ENCODE data around the gene WNT2B. TPM values are rescaled to one million over a fixed set of nuclear protein-coding genes. Genes with fewer than 3 reads are reported as not detected.

WNT2B gene
- total RNA-seq, 1 donor from 2014 or later: 1.2 TPM

DNA sequence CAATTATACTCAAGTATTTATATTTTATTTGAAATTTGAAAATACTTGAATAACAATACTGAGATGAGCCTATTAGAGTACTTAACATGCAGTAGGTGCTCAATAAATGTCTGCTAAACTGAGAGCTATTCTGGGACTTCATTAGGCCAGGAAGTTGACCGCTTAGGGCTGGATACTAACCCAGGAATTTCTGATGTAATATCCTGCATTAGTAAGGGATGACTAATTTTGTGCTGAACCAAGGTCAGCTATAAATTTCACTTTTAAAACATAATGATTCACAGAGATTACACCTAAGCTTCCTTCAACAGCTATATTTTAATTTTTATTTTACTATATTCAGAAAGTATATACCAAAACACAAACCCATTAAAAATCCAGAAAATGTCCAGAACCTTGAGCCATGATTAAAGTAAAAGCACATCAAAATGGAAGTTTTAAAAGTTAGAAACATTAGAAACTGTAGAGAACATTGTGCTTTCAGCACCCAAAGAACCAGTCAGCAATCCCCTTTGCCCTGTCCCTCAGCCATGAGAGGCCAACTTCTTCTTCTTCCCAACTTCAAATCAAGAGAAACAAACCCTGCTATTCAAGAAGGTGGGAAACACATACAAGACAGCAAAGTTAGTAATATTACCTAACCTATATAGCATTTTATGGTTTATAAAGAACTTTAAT is 35.4 kb downstream of the WNT2B start:
- intact Hi-C loops (cut with DNase I): no loop called here
- ATAC-seq (ENCODE audit: poor library complexity): no peak
- DNase-seq: no peak

DNA sequence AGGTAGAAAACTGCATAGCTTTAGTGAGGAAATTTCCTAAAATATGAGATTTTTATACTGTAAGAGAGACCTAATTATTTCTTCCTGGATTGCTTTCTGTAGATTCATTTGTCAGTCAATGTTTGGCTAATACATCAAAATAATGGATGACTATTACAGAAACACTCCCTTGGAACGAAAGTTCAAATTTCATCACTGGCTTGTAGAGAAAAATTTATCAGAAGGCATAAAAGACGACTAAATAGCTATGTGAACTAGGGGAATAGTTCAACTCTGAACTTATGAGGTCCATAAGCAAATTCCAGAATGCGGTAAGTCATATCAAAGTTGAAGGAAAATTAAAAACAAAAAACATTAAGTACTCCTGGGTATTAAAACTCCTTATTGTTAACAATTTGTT is 36.0 kb downstream of the WNT2B start:
- no peak for DNase-seq
- intact Hi-C loops (cut with DNase I): no loop called here
- ATAC-seq (ENCODE audit: poor library complexity): no peak

DNA sequence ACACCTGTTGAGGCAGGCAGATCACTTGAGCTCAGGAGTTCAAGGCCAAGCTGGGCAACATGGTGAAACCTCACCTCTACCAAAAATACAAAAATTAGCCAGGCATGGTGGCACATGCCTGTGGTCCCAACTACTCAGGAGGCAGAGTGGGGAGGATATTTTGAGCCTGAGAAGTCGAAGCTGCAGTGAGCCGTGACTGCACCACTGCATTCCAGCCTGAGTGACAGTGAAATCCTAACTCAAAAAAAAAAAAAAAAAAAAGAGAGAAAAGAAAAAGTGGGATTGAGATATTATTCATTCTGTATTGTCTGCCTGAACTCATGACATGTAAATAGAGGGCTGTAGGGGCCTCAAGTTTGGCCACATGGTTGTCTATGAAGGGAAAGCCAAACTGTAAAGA is 37.3 kb downstream of the WNT2B start:
- DNase-seq: no peak
- intact Hi-C loops (cut with DNase I): no loop called here
- ATAC-seq (ENCODE audit: poor library complexity): no peak

DNA sequence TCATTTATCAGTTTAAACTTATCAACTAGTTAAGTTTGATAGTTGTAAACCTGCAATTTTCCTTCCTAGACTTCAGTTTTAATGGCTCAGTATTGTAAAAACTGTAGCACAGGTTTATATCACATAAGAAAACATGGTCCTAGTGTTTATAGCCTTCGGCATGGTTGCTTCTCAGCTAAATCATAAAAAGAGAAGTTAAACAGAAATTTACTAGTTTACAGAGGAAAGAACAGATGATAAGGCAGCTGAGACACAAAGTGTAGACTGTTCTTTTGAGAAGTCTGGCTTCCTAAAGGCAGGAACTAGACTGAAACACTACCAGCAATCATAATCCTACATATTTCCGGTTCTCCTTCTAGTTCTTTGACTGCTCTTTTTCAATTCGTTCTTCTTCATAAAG is 39.8 kb downstream of the WNT2B start:
- DNase-seq: no peak

DNA sequence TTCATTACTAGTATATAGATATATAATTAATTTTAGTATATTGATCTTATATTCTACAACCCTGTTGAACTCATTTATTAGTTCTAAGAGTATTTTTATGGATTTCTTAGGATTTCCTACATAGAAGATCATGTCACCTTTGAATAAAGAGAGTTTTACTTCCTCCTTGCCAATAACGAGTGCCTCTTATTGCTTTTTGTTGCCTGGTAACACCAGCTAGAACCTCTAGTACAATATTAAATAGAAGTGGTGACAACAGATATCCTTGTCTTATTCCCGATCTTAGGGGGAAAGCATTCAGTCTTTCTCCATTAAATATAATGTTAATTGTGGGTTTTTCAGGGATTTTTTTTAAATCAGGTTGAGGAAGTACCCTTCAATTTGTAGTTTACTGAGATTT is 40.8 kb downstream of the WNT2B start:
- no peak for DNase-seq
- no peak for ATAC-seq (ENCODE audit: poor library complexity)
- intact Hi-C loops (cut with DNase I): no loop called here

More for the DNA sequence above, 39.8 kb downstream of the WNT2B start:
- no peak for ATAC-seq (ENCODE audit: poor library complexity)
- intact Hi-C loops (cut with DNase I): no loop called here

DNA sequence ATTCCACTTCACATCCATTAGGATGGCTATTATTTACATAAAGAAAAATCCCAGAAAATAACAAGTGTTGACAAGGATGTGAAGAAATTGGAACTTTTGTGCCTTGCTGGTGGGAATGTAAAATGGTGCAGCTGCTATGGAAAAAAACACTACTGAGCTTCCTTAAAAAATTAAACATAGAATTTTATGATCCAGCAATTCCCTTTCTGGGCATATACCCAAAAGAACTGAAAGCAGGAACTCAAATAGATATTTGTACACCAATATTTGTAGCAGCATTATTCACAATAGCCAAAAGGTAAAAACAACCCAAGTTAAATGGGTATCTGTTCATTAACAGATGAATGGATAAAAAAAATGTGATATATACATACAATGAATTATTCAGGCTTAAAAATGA is 45.6 kb downstream of the WNT2B start:
- ATAC-seq (ENCODE audit: poor library complexity) (no peak), DNase-seq (no peak)
- intact Hi-C loops (cut with DNase I): no loop called here

DNA sequence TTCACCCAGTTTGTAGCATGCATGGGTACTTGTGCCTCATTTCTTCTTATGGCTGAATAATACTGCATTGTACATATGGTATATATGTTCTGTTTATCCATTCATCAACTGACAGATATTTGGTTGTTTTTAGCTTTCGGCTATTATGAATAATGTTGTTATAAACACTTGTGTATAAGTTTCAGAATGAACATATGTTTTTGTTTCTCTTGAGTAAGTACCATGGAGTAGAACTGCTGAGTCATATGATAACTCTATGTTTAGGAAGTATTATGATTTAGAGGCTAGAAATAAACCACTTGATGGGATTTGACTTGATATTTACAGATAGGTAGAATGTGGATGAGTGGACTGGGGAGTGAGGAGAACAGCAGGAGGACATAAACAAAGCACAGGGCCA is 48.6 kb downstream of the WNT2B start:
- ATAC-seq (ENCODE audit: poor library complexity): peak; percentile 18
- intact Hi-C loops (cut with DNase I): no loop called here
- DNase-seq: no peak

DNA sequence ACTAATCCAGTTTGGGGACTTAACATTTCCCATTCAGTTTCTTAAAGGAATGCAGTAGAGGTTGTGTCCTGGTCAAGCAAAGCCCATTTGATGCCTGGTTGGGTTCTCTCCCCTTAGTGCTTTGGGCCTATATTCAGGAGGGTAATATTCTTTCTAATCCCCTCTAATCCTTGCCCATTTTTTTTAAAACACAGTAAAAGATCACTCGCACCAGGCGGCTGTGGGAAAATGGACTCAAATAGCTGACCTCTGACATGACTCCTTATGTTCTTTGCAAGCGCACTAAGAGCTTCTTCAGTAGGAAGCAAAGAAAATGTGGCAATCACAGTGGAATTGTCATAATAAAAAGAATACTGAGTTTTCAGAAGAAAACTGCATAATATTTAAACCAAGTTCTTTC is 49.9 kb downstream of the WNT2B start:
- intact Hi-C loops (cut with DNase I): no loop called here
- no peak for DNase-seq
- no peak for ATAC-seq (ENCODE audit: poor library complexity)

DNA sequence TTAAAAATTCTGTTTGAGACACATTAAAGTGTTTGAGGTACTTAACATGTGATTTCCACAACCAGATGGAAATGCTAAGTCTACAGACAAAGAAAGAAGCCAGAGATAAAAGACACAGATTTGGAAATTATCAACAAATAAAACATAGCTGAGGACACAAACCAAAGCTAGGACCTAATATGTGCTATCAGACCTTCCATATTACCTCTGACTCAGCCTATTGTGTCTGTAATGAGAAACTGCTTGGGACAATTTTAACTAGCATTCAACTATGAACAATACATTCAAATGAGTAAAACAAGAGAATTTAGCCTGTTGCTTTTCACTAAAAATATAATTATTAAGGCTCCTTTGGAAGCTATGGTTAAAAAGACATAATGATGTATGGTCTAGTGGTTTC is 54.6 kb downstream of the WNT2B start:
- ATAC-seq (ENCODE audit: poor library complexity): no peak
- intact Hi-C loops (cut with DNase I): no loop called here
- DNase-seq: no peak

DNA sequence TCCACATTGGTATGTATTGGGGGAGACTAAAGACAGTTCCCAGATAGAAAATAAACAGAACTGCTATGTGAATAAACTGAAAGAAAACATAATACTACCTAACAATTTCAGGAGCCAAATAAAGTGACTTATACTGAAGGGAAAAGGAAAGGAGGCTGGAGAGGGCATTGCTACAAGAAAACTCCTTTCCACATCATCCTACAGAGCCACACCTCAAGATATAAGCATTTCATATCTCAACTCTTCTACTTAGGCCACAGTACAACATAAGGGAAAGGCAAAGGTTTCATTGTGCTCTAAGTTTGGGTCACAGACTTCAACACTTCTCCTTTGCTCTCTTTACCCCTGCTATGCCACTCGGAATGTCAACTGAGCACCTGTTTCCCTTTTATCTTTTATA is 55.3 kb downstream of the WNT2B start:
- intact Hi-C loops (cut with DNase I): no loop called here
- ATAC-seq (ENCODE audit: poor library complexity) (no peak), DNase-seq (no peak)

DNA sequence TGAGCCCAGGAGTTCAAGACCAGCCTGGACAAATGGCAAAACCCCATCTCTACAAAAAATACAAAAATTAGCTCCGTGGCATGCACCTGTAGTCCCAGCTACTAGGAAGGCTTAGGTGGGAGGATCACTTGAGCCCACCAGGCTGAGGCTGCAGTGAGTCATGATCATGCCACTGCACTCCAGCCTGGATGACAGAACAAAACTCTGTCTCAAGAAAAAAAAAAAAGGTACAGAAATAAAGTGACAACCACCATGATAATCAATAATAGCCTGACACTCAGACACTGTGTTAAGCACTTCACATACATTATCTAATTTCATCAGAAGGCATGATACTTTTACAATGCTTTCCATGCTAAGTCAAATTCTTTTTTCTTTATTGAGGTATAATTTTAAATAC is 57.0 kb downstream of the WNT2B start:
- DNase-seq (no peak), ATAC-seq (ENCODE audit: poor library complexity) (no peak)
- intact Hi-C loops (cut with DNase I): no loop called here

DNA sequence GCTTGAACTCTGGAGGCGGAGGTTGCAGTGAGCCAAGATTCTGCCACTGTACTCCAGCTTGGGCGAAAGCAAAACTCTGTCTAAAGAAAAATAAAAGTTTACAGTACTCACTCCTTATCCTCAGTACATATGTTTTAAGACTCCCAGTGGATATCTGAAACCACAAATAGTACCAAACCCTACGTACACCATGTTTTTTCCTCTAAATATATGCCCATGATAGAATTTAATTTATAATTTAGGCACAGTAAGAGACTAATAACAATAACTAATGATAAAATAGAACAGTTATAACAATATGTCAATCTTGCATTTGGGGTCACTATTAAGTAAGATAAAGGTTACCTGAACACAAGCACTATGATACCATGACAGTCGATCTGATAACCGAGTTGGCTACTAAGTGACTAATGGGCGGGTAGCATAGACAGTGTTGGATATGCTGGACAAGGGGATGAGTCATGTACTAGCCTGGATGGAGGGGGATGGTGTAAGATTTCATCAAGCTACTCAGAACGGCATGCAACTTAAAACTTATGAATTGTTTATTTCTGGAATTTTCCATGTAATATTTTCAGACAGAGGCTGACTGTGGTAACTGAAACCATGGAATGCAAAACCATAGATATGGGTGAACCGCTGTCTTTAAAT is 66.5 kb downstream of the WNT2B start:
- intact Hi-C loops (cut with DNase I): no loop called here
- ATAC-seq (ENCODE audit: poor library complexity) (no peak), DNase-seq (no peak)

DNA sequence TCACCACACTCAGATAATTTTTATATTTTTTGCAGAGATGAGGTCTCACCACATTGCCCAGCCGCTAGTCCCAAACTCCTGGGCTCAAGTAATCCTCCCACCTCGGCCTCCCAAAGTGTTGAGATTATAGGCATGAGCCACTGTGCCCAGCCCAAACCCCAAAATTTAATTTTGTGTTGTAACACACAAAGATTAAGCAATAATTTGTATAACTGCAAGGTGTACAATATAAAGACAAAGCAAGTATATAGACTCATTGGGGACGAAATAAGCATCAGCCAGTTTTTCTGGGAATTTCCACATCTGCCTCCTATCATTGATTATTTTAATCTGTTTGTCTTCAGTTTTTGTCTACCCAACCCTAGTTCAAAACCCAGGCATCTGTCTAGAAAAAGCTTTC is 67.5 kb downstream of the WNT2B start:
- no peak for ATAC-seq (ENCODE audit: poor library complexity)
- intact Hi-C loops (cut with DNase I): no loop called here
- DNase-seq: no peak

Small RNAs within 50 kb of the gene (microRNA-seq; reads per million reads assigned to microRNA genes)
- gene MIR4256: not detected

Other genes with a start within 250 kb of the WNT2B start
- 12.6 TPM for gene CTTNBP2NL, start 112.8 kb upstream of the WNT2B start, total RNA-seq
- gene ST7L, start 110.2 kb downstream of the WNT2B start, total RNA-seq: 11.9 TPM
- 20.7 TPM for gene CAPZA1, start 110.9 kb downstream of the WNT2B start, total RNA-seq
- 10.4 TPM for gene MOV10, start 165.7 kb downstream of the WNT2B start, total RNA-seq
- gene RHOC, start 198.2 kb downstream of the WNT2B start, total RNA-seq: 98.2 TPM
- gene PPM1J, start 206.4 kb downstream of the WNT2B start, total RNA-seq: 4.7 TPM